ENCODE data around the gene SLC35F1. TPM values are rescaled to one million over a fixed set of nuclear protein-coding genes. Genes with fewer than 3 reads are reported as not detected.

SLC35F1 gene
- total and polyA plus RNA-seq, 2 donors, result 0.14 TPM

DNA sequence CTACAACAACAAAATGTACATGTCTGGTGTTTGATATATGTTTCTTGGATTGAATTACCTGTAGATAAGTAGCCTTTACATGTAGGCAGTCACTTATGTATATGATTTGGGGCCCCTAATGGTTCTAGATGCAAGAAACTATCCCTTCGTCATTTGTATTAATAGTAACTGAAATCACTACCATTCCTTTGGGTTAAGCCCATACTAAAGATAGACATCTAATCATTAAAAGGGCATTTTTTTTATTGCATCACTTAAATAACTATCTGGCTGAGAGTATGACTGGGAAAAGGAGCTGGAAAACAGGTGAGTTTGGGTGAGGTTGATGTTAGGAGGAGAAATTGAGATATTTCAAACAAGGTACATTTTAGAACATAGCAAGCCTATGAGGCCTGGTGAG is 427.6 kb downstream of the SLC35F1 start:
- Histone ChIP-seq H3K27ac (ENCODE audit: low read depth in 1 of 2, low read length in 1 of 2) (no peak overlapping the region), H3K4me3 (ENCODE audit: low read length in 2 of 2) (no peak overlapping the region), H3K9me3 (ENCODE audit: control insufficient read depth in 2 of 2, insufficient read depth in 1 of 2, low read length in 1 of 2) (no peaks in the 10 kb centered on the region), H3K4me1 (ENCODE audit: control insufficient read depth in 2 of 2, insufficient read depth in 2 of 2, low read length in 2 of 2) (no peaks in the 10 kb centered on the region), H3K36me3 (ENCODE audit: control insufficient read depth in 2 of 2, insufficient read depth in 2 of 2, low read length in 1 of 2) (no peaks in the 10 kb centered on the region), H3K27me3 (ENCODE audit: control insufficient read depth in 2 of 2, insufficient read depth in 1 of 2, low read length in 1 of 2) (no peaks in the 10 kb centered on the region)
- 97% methylated on average over 1 of the region's 1 CpG for WGBS
- no peak for DNase-seq (ENCODE audit: low read depth in 6 of 9, low spot score in 9 of 9)

DNA sequence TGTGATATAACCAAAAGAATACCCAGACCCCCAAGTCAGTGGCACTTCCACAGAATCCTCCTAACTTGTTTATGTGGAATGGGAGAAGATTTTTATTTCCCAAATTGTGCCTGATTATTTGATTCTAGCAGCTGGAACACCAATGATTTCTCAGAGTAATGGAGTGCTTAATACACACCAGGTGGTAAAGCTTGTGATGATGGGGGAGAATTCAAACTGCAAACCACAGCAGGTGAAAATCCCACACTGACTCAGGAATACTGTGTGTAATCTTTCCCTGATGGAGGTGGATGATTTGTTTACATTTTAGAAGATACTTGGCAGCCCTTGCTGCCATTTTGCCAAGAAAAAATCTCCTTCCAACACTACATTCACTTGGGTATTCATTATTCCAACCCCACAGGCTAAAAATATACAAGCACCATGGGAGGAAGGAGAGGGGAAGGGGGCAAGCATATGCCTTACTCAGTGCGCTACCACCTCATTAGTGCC is 428.3 kb downstream of the SLC35F1 start:
- H3K27ac ChIP-seq (ENCODE audit: low read depth in 1 of 2, low read length in 1 of 2), result no peak overlapping the region
- no peak for DNase-seq (ENCODE audit: low read depth in 6 of 9, low spot score in 9 of 9)
- no peaks in the 10 kb centered on the region for H3K27me3 ChIP-seq (ENCODE audit: control insufficient read depth in 2 of 2, insufficient read depth in 1 of 2, low read length in 1 of 2)
- WGBS, result 49% methylated on average over 1 of the region's 1 CpG
- no peak overlapping the region for H3K4me3 ChIP-seq (ENCODE audit: low read length in 2 of 2)
- H3K36me3 ChIP-seq (ENCODE audit: control insufficient read depth in 2 of 2, insufficient read depth in 2 of 2, low read length in 1 of 2), result no peaks in the 10 kb centered on the region
- H3K4me1 ChIP-seq (ENCODE audit: control insufficient read depth in 2 of 2, insufficient read depth in 2 of 2, low read length in 2 of 2), result no peaks in the 10 kb centered on the region
- no peaks in the 10 kb centered on the region for H3K9me3 ChIP-seq (ENCODE audit: control insufficient read depth in 2 of 2, insufficient read depth in 1 of 2, low read length in 1 of 2)

DNA sequence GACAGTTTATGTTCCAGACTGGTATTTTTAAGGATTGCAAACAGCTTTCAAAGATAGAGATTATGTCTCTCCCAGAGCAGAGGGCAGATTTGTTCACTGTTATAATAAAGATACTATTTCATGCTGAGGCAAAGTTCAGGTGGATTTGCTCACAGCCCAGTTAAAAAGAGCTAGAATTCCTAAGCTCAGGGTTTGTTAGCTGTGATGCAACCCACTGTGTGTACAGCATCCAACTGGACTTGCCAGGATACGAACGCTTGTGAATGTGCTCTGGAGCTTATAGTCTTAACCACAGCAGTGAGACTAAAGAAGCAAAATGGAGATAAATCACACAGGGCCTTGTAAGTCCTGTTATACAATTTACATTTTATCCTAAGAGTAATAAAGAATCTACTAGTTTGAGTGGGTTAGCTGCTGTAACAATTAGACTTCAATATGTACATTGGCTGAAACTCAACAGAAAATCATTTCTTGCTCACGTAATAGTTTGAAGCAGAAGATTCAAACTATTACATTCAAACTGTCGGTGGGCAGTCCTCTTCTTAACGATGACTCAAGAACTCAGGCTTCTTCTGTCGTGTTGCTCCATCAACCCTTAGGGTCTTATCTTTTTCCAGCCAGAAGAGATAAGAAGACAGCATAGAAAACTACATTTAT is 437.1 kb downstream of the SLC35F1 start:
- Histone ChIP-seq H3K27ac (ENCODE audit: low read depth in 1 of 2, low read length in 1 of 2) (no peak overlapping the region), H3K4me3 (ENCODE audit: low read length in 2 of 2) (no peak overlapping the region), H3K36me3 (ENCODE audit: control insufficient read depth in 2 of 2, insufficient read depth in 2 of 2, low read length in 1 of 2) (no peaks in the 10 kb centered on the region), H3K9me3 (ENCODE audit: control insufficient read depth in 2 of 2, insufficient read depth in 1 of 2, low read length in 1 of 2) (peaks cover 0 to 11% of the 10 kb centered on the region in 2 donors), H3K27me3 (ENCODE audit: control insufficient read depth in 2 of 2, insufficient read depth in 1 of 2, low read length in 1 of 2) (no peaks in the 10 kb centered on the region), H3K4me1 (ENCODE audit: control insufficient read depth in 2 of 2, insufficient read depth in 2 of 2, low read length in 2 of 2) (no peaks in the 10 kb centered on the region)
- 84% methylated on average over 6 of the region's 6 CpGs for WGBS
- DNase-seq (ENCODE audit: low read depth in 6 of 9, low spot score in 9 of 9), result no peak

DNA sequence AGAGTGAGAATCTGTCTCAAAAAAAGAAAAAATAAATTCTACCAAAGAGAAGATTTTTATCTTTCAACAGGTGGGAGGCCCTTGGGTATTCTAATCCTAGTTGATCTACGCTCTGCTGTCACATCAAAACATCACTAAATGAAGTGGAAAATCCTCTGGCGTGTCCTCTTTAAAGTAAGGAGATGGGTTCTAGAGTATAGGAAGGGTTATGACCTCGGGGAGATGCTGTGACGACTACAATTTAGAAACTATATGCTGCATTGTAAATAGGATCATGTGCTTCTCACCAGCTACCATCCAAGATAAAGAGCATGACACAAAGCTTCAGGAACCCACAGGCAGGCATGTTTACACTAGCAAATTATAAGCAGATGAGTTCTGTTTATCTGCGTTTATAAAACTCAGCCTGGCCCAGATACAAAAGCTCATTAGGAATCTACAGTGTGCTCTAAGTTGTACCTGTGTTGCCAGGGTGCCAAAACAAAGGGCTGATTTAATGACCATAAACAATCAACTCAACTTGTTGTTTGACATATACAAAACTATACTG is 443.9 kb downstream of the SLC35F1 start:
- Histone ChIP-seq H3K4me3 (ENCODE audit: low read length in 2 of 2) (no peak overlapping the region), H3K27ac (ENCODE audit: low read depth in 1 of 2, low read length in 1 of 2) (no peak overlapping the region), H3K27me3 (ENCODE audit: control insufficient read depth in 2 of 2, insufficient read depth in 1 of 2, low read length in 1 of 2) (no peaks in the 10 kb centered on the region), H3K9me3 (ENCODE audit: control insufficient read depth in 2 of 2, insufficient read depth in 1 of 2, low read length in 1 of 2) (no peaks in the 10 kb centered on the region), H3K4me1 (ENCODE audit: control insufficient read depth in 2 of 2, insufficient read depth in 2 of 2, low read length in 2 of 2) (no peaks in the 10 kb centered on the region), H3K36me3 (ENCODE audit: control insufficient read depth in 2 of 2, insufficient read depth in 2 of 2, low read length in 1 of 2) (no peaks in the 10 kb centered on the region)
- WGBS, result 88% methylated on average over 5 of the region's 5 CpGs
- no peak for DNase-seq (ENCODE audit: low read depth in 6 of 9, low spot score in 9 of 9)

DNA sequence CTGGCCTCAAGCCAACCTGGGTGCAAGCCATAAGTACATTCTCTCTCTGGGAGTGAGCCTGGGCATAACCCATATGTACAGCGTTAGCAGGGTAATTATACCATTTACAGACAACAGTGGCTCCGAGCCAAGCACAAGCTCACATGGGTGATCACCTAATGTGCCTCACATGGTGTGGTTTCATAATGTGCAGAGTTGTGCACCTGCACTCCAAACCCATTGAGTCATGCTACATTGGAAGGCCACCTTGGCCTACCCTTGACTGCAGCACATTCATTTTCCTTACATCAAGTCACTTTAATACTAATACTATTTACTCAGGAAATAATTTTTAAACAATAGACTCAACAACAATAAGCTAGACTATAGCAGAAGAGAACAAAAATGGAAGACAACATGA is 446.5 kb downstream of the SLC35F1 start:
- Histone ChIP-seq H3K4me1 (ENCODE audit: control insufficient read depth in 2 of 2, insufficient read depth in 2 of 2, low read length in 2 of 2) (no peaks in the 10 kb centered on the region), H3K27me3 (ENCODE audit: control insufficient read depth in 2 of 2, insufficient read depth in 1 of 2, low read length in 1 of 2) (no peaks in the 10 kb centered on the region), H3K27ac (ENCODE audit: low read depth in 1 of 2, low read length in 1 of 2) (no peak overlapping the region), H3K36me3 (ENCODE audit: control insufficient read depth in 2 of 2, insufficient read depth in 2 of 2, low read length in 1 of 2) (no peaks in the 10 kb centered on the region), H3K4me3 (ENCODE audit: low read length in 2 of 2) (no peak overlapping the region), H3K9me3 (ENCODE audit: control insufficient read depth in 2 of 2, insufficient read depth in 1 of 2, low read length in 1 of 2) (no peaks in the 10 kb centered on the region)
- no peak for DNase-seq (ENCODE audit: low read depth in 6 of 9, low spot score in 9 of 9)
- WGBS, result 98% methylated on average over 2 of the region's 2 CpGs

DNA sequence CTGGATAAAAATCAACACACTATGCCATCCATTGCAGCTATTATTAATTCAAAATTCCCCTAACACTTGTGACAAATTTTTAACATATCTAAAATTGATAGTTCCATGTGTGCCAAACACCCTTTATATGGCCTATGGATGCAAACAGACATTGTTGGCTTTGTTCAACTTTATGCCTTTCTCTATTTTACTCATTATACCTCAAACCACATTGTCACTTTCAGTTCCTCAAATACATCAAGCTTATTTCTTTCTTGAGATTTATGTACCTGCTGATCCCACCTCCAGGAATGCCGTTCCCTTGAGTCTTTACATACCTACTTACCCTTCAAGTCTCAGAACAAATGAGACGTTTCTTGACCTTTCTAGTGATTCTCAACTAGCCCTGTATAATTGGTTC is 447.6 kb downstream of the SLC35F1 start:
- no peak for DNase-seq (ENCODE audit: low read depth in 6 of 9, low spot score in 9 of 9)
- Histone ChIP-seq H3K4me1 (ENCODE audit: control insufficient read depth in 2 of 2, insufficient read depth in 2 of 2, low read length in 2 of 2) (no peaks in the 10 kb centered on the region), H3K36me3 (ENCODE audit: control insufficient read depth in 2 of 2, insufficient read depth in 2 of 2, low read length in 1 of 2) (no peaks in the 10 kb centered on the region), H3K27me3 (ENCODE audit: control insufficient read depth in 2 of 2, insufficient read depth in 1 of 2, low read length in 1 of 2) (no peaks in the 10 kb centered on the region), H3K9me3 (ENCODE audit: control insufficient read depth in 2 of 2, insufficient read depth in 1 of 2, low read length in 1 of 2) (no peaks in the 10 kb centered on the region), H3K27ac (ENCODE audit: low read depth in 1 of 2, low read length in 1 of 2) (no peak overlapping the region), H3K4me3 (ENCODE audit: low read length in 2 of 2) (no peak overlapping the region)
- WGBS, result 85% methylated on average over 2 of the region's 2 CpGs

DNA sequence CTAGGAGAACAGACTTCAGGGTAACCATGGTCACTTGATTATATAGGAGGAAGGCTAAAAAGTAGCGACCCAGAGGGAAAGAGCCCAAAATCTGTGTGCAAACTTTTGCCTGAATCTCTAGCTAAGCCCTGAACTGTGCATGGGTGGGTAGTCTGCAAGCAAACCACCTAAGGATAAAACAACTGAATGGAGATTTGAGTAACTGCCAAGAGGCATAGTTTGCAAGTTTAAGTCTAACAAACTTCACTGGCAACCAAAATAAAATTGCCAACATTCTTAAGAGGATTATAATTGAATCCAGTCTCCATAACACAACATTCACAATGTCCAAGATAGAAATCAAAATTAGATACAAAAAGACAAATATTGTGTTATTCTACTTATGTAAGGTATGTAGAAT is 449.0 kb downstream of the SLC35F1 start:
- Histone ChIP-seq H3K27ac (ENCODE audit: low read depth in 1 of 2, low read length in 1 of 2) (no peak overlapping the region), H3K36me3 (ENCODE audit: control insufficient read depth in 2 of 2, insufficient read depth in 2 of 2, low read length in 1 of 2) (no peaks in the 10 kb centered on the region), H3K27me3 (ENCODE audit: control insufficient read depth in 2 of 2, insufficient read depth in 1 of 2, low read length in 1 of 2) (no peaks in the 10 kb centered on the region), H3K4me3 (ENCODE audit: low read length in 2 of 2) (no peak overlapping the region), H3K4me1 (ENCODE audit: control insufficient read depth in 2 of 2, insufficient read depth in 2 of 2, low read length in 2 of 2) (no peaks in the 10 kb centered on the region), H3K9me3 (ENCODE audit: control insufficient read depth in 2 of 2, insufficient read depth in 1 of 2, low read length in 1 of 2) (no peaks in the 10 kb centered on the region)
- DNase-seq (ENCODE audit: low read depth in 6 of 9, low spot score in 9 of 9), result no peak
- 80% methylated on average over 1 of the region's 1 CpG for WGBS

DNA sequence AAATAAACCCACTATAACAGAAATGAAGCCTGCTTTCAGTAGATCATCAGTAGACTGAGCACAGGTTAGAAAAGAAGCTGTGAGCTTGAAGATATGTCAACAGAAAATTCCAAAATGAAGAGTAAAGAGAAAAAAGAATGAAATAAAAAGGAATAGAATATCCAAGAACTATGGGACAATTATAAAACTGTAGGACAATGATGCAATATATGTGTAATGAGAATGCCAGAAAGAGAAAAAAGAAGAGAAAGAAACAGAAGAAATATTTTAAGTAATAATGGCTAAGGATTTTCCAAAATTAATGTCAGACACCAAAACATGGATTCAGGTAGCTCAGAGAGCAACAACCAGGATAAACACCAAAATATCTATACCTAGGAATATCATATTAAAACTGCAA is 449.6 kb downstream of the SLC35F1 start:
- H3K4me1 ChIP-seq (ENCODE audit: control insufficient read depth in 2 of 2, insufficient read depth in 2 of 2, low read length in 2 of 2), result no peaks in the 10 kb centered on the region

More for the DNA sequence above, 449.6 kb downstream of the SLC35F1 start:
- Histone ChIP-seq H3K36me3 (ENCODE audit: control insufficient read depth in 2 of 2, insufficient read depth in 2 of 2, low read length in 1 of 2) (no peaks in the 10 kb centered on the region), H3K4me3 (ENCODE audit: low read length in 2 of 2) (no peak overlapping the region), H3K27me3 (ENCODE audit: control insufficient read depth in 2 of 2, insufficient read depth in 1 of 2, low read length in 1 of 2) (no peaks in the 10 kb centered on the region), H3K27ac (ENCODE audit: low read depth in 1 of 2, low read length in 1 of 2) (no peak overlapping the region), H3K9me3 (ENCODE audit: control insufficient read depth in 2 of 2, insufficient read depth in 1 of 2, low read length in 1 of 2) (no peaks in the 10 kb centered on the region)
- DNase-seq (ENCODE audit: low read depth in 6 of 9, low spot score in 9 of 9), result no peak

Measured in thymus (tissue), 11 donors.